Epithelial cell of proximal tubule (primary cell): ENCODE results near the gene TIGD2. TPM values are rescaled to one million over a fixed set of nuclear protein-coding genes. Genes with fewer than 3 reads are reported as not detected.
A peak's percentile ranks its signal among the peaks of the same experiment; 100 is the strongest.

Experiments
- DNase-seq: peaks from one replicate; pipeline ENCODE4 v3.0.0-alpha.2; 2011; ENCODE audit warnings: low read depth
- H3K4me3 ChIP-seq: 2 replicates; pipeline ENCODE4 v1.5.1; 2011; ENCODE audit warnings: low read depth, mild to moderate bottlenecking, low read length
- total RNA-seq: library from RNA; depleted of rRNA; stranded (reverse); fragments of >200 nt; gene quantifications from 2 replicates; pipeline ENCODE4 v1.2.3, GENCODE V29; 2015
- TF ChIP-seq, protein P1 (sequence below): conservative IDR thresholded peaks from 2 replicates; pipeline ENCODE4 v1.5.1; 2012; ENCODE audit warnings: low read depth, mild to moderate bottlenecking, low read length

Gene TIGD2
- total RNA-seq, 1 donor from 2014 or later: 3.2 TPM

DNA sequence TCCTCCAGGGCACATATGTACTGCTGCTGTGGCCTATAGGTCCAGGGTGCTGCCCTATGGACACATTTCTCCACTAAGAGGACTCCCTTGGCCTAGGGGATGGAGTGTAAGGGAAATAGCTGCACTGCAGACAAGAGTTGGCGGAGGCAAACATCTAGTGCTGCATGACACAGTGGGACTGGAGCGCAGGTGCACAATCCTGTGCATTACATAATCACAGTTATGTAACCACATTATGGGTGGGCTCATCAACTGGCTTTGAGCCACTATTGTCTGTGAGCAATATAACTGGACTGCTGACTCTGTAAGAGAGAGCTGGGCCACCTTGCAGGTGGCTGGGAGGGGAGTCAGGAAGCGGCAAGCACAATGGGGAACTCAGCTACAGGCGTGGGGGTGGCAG is 3.2 kb upstream of the TIGD2 start:
- TF ChIP-seq, protein P1, sequence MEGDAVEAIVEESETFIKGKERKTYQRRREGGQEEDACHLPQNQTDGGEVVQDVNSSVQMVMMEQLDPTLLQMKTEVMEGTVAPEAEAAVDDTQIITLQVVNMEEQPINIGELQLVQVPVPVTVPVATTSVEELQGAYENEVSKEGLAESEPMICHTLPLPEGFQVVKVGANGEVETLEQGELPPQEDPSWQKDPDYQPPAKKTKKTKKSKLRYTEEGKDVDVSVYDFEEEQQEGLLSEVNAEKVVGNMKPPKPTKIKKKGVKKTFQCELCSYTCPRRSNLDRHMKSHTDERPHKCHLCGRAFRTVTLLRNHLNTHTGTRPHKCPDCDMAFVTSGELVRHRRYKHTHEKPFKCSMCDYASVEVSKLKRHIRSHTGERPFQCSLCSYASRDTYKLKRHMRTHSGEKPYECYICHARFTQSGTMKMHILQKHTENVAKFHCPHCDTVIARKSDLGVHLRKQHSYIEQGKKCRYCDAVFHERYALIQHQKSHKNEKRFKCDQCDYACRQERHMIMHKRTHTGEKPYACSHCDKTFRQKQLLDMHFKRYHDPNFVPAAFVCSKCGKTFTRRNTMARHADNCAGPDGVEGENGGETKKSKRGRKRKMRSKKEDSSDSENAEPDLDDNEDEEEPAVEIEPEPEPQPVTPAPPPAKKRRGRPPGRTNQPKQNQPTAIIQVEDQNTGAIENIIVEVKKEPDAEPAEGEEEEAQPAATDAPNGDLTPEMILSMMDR: no peak
- DNase-seq: no peak
- H3K4me3 ChIP-seq: no peak overlapping the region

DNA sequence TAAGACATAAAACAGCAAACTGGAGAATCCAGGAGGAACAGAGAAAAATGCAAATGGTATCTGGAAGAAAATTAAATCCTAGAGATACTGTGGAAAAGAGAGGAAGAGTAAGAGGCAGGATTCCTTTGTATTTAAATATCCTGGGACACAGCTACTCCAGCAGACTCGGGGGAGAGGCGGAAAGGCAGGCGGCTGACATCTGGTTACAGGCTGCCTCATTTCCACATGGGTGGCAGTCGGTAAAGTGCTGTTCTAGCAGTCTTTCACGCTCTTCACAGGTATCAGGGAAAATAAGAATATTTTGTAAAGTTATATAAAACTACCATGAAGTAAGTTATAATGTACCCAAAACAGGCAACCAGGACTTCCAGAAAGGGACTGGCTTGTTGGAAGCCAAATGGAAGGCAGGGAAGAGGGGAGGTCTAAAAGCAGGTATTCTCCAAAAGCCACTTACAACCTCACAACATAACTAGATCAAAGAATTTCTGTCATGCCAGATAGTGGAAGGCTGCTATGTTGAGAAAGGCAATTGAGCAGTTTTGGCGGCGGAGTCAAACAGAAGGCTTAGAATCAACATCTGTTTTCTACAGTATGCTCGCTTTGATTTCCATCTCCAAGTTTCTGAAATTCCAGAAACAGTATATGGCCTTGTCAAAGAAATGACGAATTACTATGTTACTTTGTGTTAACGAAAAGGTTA is 1.3 kb upstream of the TIGD2 start:
- DNase-seq: no peak
- H3K4me3 ChIP-seq: peak overlapping the region; percentile 84
- TF ChIP-seq, protein P1: no peak

DNA sequence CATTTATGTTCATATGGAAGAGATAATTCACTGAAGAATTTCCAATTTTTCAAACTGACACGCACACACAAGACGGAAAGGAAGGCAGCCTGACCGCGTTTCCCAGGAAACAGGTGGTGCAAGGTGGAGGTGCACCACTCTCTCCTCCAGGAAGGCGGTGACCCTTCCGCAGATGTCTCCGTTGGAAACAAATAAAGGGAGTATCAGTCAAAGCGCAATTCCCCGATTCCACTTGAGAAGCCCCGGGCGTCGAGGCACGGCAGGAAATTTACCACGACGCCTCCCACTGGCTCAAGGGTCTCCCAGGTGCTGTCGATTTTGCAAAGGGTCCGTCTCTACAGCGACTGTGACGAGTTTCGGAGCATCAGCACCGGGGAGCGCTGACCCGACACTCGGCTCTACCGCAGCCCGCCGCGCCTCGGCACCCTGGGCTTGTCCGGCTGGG is 770 bp upstream of the TIGD2 start:
- TF ChIP-seq, protein P1: no peak
- no peak for DNase-seq
- H3K4me3 ChIP-seq: peak overlapping the region; percentile 84

DNA sequence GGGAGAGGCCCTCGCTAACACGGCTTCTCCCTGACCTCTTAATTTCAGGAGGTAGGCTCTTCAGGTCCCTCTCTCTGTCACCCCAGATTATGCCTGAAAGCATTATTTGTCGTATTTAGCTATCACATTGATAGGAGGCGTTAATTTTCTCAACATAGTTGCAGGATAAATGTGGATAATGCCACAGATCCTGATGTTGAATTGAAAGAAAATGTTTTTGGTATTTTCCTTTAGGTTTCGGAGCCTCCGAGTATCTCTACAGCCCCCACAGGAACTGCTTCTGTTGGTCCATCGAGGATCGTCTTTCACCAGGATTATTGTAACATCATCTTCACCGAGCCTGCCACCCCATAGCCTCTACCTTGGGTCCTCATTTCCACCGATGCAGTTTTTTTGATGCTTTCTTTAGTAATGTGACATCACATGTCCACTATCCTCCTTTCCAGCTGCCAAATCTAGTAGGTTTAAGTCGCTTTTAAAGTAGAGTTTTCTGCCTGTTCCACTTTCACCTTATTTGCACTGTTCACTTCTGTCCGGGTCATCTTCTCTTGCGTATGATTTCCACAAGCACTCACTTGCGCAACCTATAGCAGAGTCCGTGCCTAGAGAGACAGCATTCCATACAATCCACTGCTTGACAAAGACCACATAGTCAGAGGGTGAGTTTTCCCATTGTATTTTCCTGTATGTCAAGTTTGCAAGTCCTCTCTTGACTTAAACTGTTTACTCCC is 665 bp downstream of the TIGD2 start:
- peak; percentile 68 for DNase-seq
- TF ChIP-seq, protein P1: no peak
- peak overlapping the region; percentile 84 for H3K4me3 ChIP-seq

DNA sequence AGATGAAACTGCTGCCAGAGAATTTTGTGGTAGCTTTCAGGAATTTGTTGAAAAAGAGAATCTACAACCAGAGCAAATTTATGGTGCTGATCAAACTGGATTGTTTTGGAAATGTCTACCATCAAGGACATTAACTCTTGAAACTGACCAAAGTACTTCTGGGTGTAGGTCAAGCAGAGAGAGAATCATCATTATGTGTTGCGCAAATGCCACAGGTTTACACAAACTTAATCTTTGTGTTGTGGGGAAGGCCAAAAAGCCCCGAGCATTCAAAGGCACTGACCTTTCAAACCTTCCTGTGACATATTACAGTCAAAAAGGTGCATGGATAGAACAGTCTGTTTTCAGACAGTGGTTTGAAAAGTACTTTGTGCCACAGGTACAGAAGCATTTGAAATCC is 2.1 kb downstream of the TIGD2 start:
- no peak overlapping the region for H3K4me3 ChIP-seq
- DNase-seq: no peak
- TF ChIP-seq, protein P1: no peak

DNA sequence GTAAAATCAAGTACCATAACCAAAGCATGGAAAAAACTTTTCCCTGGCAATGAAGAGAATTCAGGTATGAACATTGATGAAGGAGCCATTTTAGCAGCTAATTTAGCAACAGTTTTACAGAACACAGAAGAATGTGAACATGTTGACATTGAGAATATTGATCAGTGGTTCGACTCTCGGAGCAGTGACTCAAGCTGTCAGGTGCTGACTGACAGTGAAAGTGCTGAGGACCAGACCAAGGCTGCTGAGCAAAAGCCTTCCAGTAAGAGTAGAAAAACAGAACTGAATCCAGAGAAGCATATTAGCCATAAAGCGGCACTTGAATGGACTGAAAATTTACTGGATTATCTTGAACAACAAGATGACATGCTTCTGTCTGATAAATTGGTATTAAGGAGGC is 2.8 kb downstream of the TIGD2 start:
- no peak for DNase-seq

More for the DNA sequence above, 2.8 kb downstream of the TIGD2 start:
- H3K4me3 ChIP-seq: no peak overlapping the region
- TF ChIP-seq, protein P1: no peak
